ENCODE results near the gene CYP2D6.

GRCh38 chr22:42160251-42160650, 29.6 kb upstream of the CYP2D6 start:
- TF ChIP-seq, protein P1, sequence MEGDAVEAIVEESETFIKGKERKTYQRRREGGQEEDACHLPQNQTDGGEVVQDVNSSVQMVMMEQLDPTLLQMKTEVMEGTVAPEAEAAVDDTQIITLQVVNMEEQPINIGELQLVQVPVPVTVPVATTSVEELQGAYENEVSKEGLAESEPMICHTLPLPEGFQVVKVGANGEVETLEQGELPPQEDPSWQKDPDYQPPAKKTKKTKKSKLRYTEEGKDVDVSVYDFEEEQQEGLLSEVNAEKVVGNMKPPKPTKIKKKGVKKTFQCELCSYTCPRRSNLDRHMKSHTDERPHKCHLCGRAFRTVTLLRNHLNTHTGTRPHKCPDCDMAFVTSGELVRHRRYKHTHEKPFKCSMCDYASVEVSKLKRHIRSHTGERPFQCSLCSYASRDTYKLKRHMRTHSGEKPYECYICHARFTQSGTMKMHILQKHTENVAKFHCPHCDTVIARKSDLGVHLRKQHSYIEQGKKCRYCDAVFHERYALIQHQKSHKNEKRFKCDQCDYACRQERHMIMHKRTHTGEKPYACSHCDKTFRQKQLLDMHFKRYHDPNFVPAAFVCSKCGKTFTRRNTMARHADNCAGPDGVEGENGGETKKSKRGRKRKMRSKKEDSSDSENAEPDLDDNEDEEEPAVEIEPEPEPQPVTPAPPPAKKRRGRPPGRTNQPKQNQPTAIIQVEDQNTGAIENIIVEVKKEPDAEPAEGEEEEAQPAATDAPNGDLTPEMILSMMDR (IDR thresholded peaks at IDR 0.05), result no peak
- TF ChIP-seq ZFX (IDR thresholded peaks at IDR 0.05; ENCODE audit: borderline replicate concordance), result no peak

Measured in 22Rv1 (cell line).